Common myeloid progenitor, CD34-positive (primary cell): Measurements from ENCODE around the gene DENND10.
A peak's percentile ranks its signal among the peaks of the same experiment; 100 is the strongest.
"Not testable (repeated sequence)": the region's sequence is repeated elsewhere in the genome, so short reads cannot be mapped to it uniquely, and the experiment has no call there.

Source experiments
- CTCF ChIA-PET: fragments of 350-600 bp; sonication (Branson Sonifier 250); formaldehyde crosslinking; loops from one replicate; lab custom pipeline; 2021; ENCODE audit warnings: antibody characterized with exemption; lab: Charles Lee
- POLR2A ChIA-PET: fragments of 350-600 bp; sonication (Branson Sonifier 250); formaldehyde crosslinking; loops from one replicate; lab custom pipeline; 2021; ENCODE audit warnings: antibody characterized with exemption; lab: Charles Lee
- DNase-seq, 3 donors: peaks; one replicate each; pipeline versions ENCODE4 v3.0.0 to v3.0.0-alpha.2; 2013
- H3K27ac ChIP-seq, 2 experiments: 1 replicate in 1 of 2; 2 replicates in 1 of 2; pipeline ENCODE4 v1.7.0; 2013; ENCODE audit warnings: inconsistent platforms in 2 of 2, low read length in 2 of 2, mild to moderate bottlenecking in 2 of 2, low read depth in 1 of 2, moderate library complexity in 1 of 2; ENCODE audit not compliant: severe bottlenecking in 2 of 2, insufficient read depth in 1 of 2, poor library complexity in 1 of 2
- H3K27me3 ChIP-seq, 5 experiments: replicated peaks in 2 of 5; 1 replicate in 3 of 5; 2 replicates in 2 of 5; pipeline versions ENCODE4 v1.6.1 to v1.7.0; 2013; ENCODE audit warnings: low read length in 4 of 5, mild to moderate bottlenecking in 2 of 5, moderate library complexity in 2 of 5, inconsistent platforms in 1 of 5; ENCODE audit not compliant: insufficient read depth in 5 of 5, control insufficient read depth in 4 of 5
- H3K36me3 ChIP-seq, 4 experiments: 1 replicate in 2 of 4; 2 replicates in 2 of 4; pipeline versions ENCODE4 v1.6.1 to v1.7.0; 2013; ENCODE audit warnings: low read length in 3 of 4, control low read depth in 1 of 4, mild to moderate bottlenecking in 1 of 4; ENCODE audit not compliant: control insufficient read depth in 4 of 4, insufficient read depth in 4 of 4
- H3K4me1 ChIP-seq, 4 experiments: 1 replicate in 3 of 4; 2 replicates in 1 of 4; pipeline versions ENCODE4 v1.6.1 to v1.7.1; 2013; ENCODE audit warnings: low read length in 3 of 4, mild to moderate bottlenecking in 3 of 4, control low read depth in 1 of 4, inconsistent platforms in 1 of 4, moderate library complexity in 1 of 4; ENCODE audit not compliant: control insufficient read depth in 4 of 4, insufficient read depth in 4 of 4; ENCODE audit errors: control extremely low read depth in 1 of 4
- H3K4me3 ChIP-seq, 7 experiments: 1 replicate in 4 of 7; 2 replicates in 3 of 7; pipeline versions ENCODE4 v1.5.1 to v1.7.0; 2013; ENCODE audit warnings: mild to moderate bottlenecking in 7 of 7, low read length in 6 of 7, moderate library complexity in 6 of 7, inconsistent platforms in 2 of 7, low read depth in 2 of 7, control low read depth in 1 of 7; ENCODE audit not compliant: insufficient read depth in 4 of 7, control insufficient read depth in 1 of 7; ENCODE audit errors: extremely low read depth in 1 of 7
- H3K9me3 ChIP-seq, 5 experiments: 1 replicate in 4 of 5; 2 replicates in 1 of 5; pipeline versions ENCODE4 v1.6.1 to v1.7.1; 2013; ENCODE audit warnings: low read length in 4 of 5, mild to moderate bottlenecking in 2 of 5, inconsistent platforms in 1 of 5, low read depth in 1 of 5, moderate library complexity in 1 of 5; ENCODE audit not compliant: control insufficient read depth in 4 of 5, insufficient read depth in 2 of 5; ENCODE audit errors: control extremely low read depth in 1 of 5
- WGBS: methylation state at CpG from one replicate; pipeline ENCODE4 v1.1.5; 2013; ENCODE audit not compliant: insufficient coverage; 5-methylcytosine and 5-hydroxymethylcytosine counted together

DENND10 gene

GRCh38 chr10:119105899-119106298 lies 2.0 kb downstream of the DENND10 start:
- H3K27ac ChIP-seq, H3K9me3 ChIP-seq, H3K27me3 ChIP-seq, POLR2A ChIA-PET, DNase-seq: not testable (repeated sequence)
- CTCF ChIA-PET = interaction anchor here (1.5 to 1.6 kb wide), 2 partner anchors 24 to 26 kb away, joined by 3 to 4 read pairs; partner anchors contain the start of gene EIF3A
- H3K4me3 ChIP-seq = peak overlapping the region in 1 of 7 experiments; percentile 83
- H3K36me3 ChIP-seq = peaks cover 0 to 19% (median 6%) of the 10 kb centered on the region in 4 experiments
- WGBS = 99% methylated on average over 6 of the region's 7 CpGs
- H3K4me1 ChIP-seq = peaks cover 4 to 14% (median 10%) of the 10 kb centered on the region in 4 experiments

GRCh38 chr10:119107106-119107505 lies 3.2 kb downstream of the DENND10 start:
- H3K9me3 ChIP-seq, DNase-seq, H3K27me3 ChIP-seq, H3K27ac ChIP-seq, H3K4me3 ChIP-seq, POLR2A ChIA-PET: not testable (repeated sequence)
- Histone ChIP-seq H3K36me3 (peaks cover 3 to 23% (median 10%) of the 10 kb centered on the region in 4 experiments), H3K4me1 (peaks cover 4 to 13% (median 10%) of the 10 kb centered on the region in 4 experiments)
- CTCF ChIA-PET = interaction anchor here (1.5 to 1.6 kb wide), 2 partner anchors 25 to 27 kb away, joined by 3 to 4 read pairs; partner anchors contain the start of gene EIF3A
- WGBS = 88% methylated on average over 1 of the region's 6 CpGs

- H3K4me3 ChIP-seq, H3K27ac ChIP-seq, H3K27me3 ChIP-seq, CTCF ChIA-PET, DNase-seq, POLR2A ChIA-PET, H3K9me3 ChIP-seq: not testable (repeated sequence)
- Histone ChIP-seq H3K36me3 (peaks cover 4 to 27% (median 14%) of the 10 kb centered on the region in 4 experiments), H3K4me1 (peaks cover 4 to 13% (median 10%) of the 10 kb centered on the region in 4 experiments)
- WGBS = no CpG with 5 or more reads among the region's 2 CpGs
Observed at GRCh38 chr10:119107771-119108170, 3.9 kb downstream of the DENND10 start.

DNA sequence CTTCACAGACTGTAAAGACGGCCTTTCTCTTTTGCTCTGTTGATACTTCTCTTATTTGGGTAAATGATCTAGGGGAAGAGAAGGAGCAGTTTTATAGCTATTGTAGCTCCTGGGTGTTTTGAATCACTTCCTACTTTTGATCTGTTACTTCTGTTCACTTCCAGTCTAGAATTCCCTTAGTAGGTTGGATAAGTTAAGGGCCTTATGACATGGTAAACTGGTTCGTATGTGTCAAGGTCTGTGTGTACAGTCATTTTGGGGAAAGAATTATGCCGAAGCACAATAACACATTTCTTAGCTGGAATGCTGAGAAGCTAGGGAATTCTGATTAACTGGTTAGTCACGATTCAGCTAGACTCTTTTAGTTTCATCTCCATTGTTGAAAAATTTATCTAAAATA lies 8.1 kb downstream of the DENND10 start:
- ChIA-PET CTCF (no interaction called here), POLR2A (interaction anchor here (0.6 to 0.7 kb wide), 2 partner anchors 22 to 59 kb away, joined by 3 to 5 read pairs; no protein-coding TSS in a partner anchor)
- Histone ChIP-seq H3K27me3 (no peaks in the 10 kb centered on the region), H3K36me3 (peaks cover 7 to 45% (median 22%) of the 10 kb centered on the region in 4 experiments), H3K9me3 (no peaks in the 10 kb centered on the region), H3K27ac (no peak overlapping the region), H3K4me3 (no peak overlapping the region), H3K4me1 (peaks cover 4 to 19% (median 11%) of the 10 kb centered on the region in 4 experiments)
- WGBS = 90% methylated on average over 3 of the region's 4 CpGs
- DNase-seq = no peak

DNA sequence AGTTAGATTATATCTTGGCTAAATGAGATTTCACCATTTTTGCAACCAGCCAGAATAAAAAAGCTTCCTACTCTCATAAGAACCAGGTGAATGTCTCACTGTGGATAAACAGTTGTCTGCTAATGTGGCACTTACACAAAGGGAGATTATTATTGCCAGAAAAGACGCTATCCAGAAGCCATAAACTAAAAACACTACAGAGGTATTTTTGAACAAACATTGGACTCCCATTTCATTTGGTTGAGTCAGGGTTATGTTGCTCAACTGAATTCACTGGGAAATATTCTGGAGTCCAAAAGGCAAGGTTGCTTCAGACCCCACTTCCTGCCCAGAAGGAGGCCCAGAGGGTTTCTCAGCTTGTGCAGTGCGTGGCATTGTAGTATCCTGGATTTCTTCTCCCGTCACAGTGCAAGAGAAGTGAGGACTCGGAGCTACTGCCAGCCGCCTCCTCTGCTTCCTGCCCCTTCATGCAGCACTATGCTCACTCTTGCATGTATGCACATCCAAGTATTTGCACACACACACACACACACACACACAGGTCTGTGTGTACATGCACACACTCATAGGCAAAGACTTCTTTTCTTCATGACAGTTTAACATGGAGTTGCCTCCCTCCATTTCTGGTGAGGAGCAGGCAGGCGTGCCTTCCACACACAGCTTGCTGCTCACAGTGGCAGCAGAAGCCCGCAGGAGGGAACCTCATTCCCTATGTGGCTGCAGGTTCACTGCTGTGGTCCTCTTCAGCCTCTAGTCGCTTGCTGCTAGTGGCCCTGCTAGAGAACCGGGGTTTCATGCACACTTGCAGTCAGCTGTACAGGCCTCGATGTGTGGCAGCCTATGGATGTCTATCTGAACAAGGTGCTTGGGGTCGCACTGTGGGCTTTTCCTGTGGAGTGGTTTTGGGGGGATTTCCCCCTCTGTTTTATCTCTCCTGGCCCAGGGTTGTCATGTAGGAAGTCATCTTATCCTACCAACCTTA lies 10.1 kb downstream of the DENND10 start:
- ChIA-PET POLR2A (interaction anchor here (0.6 kb wide), 2 partner anchors 9 to 30 kb away, joined by 3 read pairs; no protein-coding TSS in a partner anchor), CTCF (interaction anchor here (0.6 to 2.6 kb wide), 10 partner anchors 9 to 412 kb away, joined by 3 to 8 read pairs (median 3); partner anchors contain the start of gene DENND10)
- H3K27ac ChIP-seq = peak overlapping the region in 1 of 2 experiments; percentile 26
- H3K4me1 ChIP-seq = peaks cover 4 to 19% (median 11%) of the 10 kb centered on the region in 4 experiments
- WGBS = 77% methylated on average over 10 of the region's 11 CpGs
- no peaks in the 10 kb centered on the region for H3K9me3 ChIP-seq
- peak overlapping the region in 2 of 7 experiments; percentile 2 to 12 for H3K4me3 ChIP-seq
- no peaks in the 10 kb centered on the region for H3K27me3 ChIP-seq
- DNase-seq = peak; percentile 79 to 97 (median 94)
- peaks cover 7 to 54% (median 24%) of the 10 kb centered on the region in 4 experiments for H3K36me3 ChIP-seq

- 92% methylated on average over 7 of the region's 9 CpGs for WGBS
Observed at GRCh38 chr10:119115926-119116325, 12.0 kb downstream of the DENND10 start.

More at GRCh38 chr10:119115926-119116325, 12.0 kb downstream of the DENND10 start:
- Histone ChIP-seq H3K4me3 (no peak overlapping the region), H3K36me3 (peaks cover 9 to 52% (median 29%) of the 10 kb centered on the region in 4 experiments), H3K9me3 (no peaks in the 10 kb centered on the region), H3K27ac (no peak overlapping the region), H3K27me3 (no peaks in the 10 kb centered on the region), H3K4me1 (peaks cover 4 to 20% (median 14%) of the 10 kb centered on the region in 4 experiments)
- POLR2A ChIA-PET = no interaction called here
- CTCF ChIA-PET = interaction anchor here (0.9 to 2.6 kb wide), 6 partner anchors 12 to 83 kb away, joined by 3 to 8 read pairs (median 4); no protein-coding TSS in a partner anchor
- no peak for DNase-seq
